ENCODE measurements around the gene NFIC. TPM values are rescaled to one million over a fixed set of nuclear protein-coding genes. Genes with fewer than 3 reads are reported as not detected.
"Not testable (repeated sequence)": the region's sequence is repeated elsewhere in the genome, so short reads cannot be mapped to it uniquely, and the experiment has no call there.

NFIC gene
- total RNA-seq, 1 donor from 2014 or later: 178 TPM

GRCh38 chr19:3433805-3434540 is 67.6 kb downstream of the NFIC start:
- intact Hi-C loops (cut with DNase I): no loop called here
- DNase-seq (ENCODE audit: low spot score) (no peak), ATAC-seq (no peak)

DNA sequence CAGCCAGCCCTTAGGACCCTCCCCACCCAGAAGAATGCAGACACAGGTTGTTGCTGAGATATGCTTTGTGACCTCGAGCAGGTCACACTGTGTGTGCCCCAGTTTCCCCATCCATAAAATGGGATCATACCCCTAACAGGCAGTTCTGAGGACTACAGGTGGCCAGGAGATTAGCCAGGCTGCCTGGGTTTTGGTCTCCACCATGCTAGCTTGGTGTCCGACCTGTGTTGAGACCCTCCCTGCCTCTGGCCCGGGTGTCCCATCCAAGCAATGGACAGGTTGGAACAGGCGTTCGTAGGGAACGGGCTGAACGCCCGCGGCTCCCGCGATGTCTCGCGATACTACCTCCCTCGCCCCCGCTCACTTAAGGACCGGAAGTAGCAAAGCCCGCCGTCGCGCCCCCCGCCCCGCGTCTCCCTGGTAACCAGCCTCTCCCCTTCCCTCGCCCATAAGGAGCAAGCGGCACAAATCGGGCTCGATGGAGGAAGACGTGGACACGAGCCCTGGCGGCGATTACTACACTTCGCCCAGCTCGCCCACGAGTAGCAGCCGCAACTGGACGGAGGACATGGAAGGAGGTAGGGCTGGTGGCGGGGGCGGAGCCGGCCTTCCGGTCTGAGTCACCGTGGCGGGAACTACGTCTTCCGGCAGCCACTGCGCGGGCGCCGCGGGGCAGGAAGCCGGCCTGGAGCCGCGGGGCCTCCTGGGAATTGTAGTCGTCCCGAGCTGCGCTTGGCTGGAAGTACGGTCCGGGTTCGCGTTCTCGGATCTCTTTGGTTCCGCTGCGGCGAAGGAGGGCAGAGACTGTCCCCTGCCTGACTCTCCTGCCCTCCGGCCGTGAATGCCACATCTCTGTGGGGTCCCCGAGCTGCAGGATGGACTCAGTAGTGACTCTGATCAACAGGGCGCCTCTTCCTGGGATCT is 68.5 kb downstream of the NFIC start:
- DNase-seq (ENCODE audit: low spot score) (peak; percentile 98), ATAC-seq (peak; percentile 97)
- intact Hi-C loops (cut with DNase I): no loop called here

DNA sequence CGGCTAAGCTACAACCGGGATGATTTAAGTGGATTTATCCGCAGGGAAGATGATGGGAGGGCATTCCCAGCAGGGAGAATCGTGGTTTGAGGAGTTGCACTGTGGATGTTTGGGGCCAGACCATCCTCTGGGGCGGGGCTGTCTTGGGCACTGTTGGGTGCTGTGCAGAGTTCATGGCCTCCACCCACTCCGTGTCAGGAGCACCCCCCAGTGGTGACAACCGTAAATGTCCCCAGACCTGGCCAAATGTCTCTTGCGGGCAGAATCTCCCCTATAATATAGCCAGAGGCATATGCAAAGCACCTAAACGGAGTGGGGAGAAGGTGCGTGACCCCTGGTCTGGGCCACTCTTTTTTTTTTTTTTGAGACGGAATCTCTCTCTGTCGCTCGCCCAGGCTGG is 73.7 kb downstream of the NFIC start:
- no peak for ATAC-seq
- intact Hi-C loops (cut with DNase I): no loop called here
- DNase-seq (ENCODE audit: low spot score): no peak

DNA sequence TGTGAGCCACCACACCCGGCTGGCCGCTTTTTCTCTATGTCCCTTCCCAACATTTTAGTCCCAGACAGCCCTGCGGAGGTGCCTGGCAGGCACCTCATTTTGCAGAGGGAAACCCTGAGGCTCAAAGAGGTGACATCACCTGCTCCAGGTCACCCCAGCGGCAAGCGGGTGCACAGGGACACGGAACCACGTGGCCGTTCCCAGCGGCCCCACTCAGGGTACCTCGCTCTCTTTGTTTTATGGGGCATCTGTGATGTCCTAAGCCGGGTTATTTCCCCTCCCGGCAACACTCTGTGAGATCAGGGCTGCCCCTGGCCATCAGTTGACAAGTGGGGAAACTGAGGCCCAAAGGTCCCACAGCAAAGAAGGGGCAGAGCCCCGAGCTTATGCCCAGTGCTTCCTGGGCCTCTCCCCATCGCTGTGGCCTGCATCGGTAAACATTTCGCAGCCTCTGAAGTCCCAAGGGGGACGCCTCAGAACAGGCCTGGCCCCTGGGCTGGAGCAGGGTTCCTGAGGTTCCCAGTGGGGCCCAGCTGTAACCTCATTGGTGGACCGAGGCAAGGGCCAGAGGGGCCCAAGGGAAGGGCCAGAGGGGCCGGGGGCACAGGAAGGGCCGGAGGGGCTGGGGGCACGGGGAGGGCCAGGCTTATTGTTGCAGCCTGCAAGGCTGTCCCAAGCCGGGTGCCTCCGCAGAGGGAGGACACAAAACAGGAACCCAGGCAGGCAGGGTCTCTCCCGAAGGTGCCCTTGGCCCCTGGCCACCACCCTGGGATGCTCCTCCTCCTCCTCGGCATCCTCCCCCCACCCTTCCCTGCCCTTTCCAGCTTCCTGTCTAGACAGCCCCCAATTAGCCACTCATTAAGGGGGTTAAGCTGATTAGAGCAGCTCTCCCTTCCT is 75.0 kb downstream of the NFIC start:
- DNase-seq (ENCODE audit: low spot score) (no peak), ATAC-seq (no peak)
- intact Hi-C loops (cut with DNase I): no loop called here

- no peak for ATAC-seq
- DNase-seq (ENCODE audit: low spot score): no peak
- intact Hi-C loops (cut with DNase I): no loop called here
Measured at GRCh38 chr19:3441986-3442329, 75.6 kb downstream of the NFIC start.

DNA sequence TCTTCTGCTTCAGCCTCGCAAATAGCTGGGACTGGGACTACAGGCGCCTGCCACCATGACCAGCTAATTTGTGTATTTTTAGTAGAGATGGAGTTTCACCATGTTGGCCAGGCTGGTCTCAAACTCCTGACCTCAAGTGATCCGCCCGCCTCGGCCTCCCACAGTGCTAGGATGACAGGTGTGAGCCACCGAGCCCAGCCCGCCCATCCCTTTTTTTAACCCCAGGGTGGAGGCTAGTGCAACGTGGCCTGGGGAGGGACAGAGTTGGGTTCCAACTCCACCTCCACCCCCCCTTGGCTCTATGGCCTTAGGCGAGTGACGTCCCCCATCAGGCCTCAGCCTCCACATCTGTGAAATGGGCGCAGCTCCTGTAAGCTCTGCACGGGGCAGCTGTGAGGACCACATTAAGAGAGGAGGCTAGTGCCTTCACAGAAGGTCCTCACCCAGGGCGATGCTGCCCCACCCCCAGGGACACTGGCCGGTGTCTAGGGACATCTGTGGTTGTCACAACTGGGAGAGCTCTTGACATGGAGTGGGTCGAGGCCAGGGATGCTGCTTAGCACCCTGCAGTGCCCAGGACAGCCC is 76.2 kb downstream of the NFIC start:
- no peak for DNase-seq (ENCODE audit: low spot score)
- intact Hi-C loops (cut with DNase I): no loop called here
- ATAC-seq: no peak

DNA sequence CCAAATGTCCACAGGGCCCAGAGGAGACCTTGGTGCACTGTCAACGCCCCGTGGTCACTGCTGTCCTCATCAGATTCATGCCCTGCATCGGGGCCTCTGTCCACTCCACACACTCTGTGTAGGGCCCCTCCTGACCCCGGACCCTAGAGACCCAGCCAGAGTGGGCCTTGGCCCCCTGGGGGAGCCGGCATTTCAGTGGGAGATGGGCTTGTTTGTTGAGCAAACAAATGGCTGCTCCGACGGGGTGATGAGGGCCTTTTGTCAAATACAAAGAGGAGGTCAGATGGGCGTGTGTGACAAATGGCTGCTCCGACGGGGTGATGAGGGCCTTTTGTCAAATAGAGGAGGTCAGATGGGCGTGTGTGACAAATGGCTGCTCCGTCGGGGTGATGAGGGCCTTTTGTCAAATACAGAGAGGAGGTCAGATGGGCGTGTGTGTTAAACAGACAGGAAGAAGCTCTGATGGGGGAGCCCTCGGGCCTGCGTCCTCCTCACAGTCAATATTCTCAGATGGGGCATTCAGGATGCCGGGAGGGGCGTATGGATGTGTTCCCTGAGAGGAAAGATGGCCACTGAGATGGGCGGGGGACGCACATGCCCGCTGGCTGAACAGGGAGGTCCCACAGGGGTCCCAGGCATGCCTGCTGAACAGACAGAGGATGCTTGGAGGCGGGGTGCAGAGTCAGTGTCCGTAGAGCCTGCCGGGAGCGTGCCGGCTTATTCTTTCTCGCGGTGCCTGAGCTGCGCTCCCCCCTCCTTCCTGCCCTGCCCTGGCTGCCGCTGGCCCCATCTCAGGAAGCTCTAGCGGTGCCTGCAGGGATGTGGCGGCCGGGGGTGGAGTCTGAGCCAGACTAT is 77.7 kb downstream of the NFIC start:
- DNase-seq (ENCODE audit: low spot score) (no peak), ATAC-seq (peak; percentile 70)
- intact Hi-C loops (cut with DNase I): no loop called here

GRCh38 chr19:3444695-3445234 is 78.4 kb downstream of the NFIC start:
- intact Hi-C loops (cut with DNase I): no loop called here
- DNase-seq (ENCODE audit: low spot score) (no peak), ATAC-seq (no peak)

GRCh38 chr19:3446657-3447056 is 80.3 kb downstream of the NFIC start:
- DNase-seq (ENCODE audit: low spot score); ATAC-seq; intact Hi-C loops (cut with DNase I): not testable (repeated sequence)

DNA sequence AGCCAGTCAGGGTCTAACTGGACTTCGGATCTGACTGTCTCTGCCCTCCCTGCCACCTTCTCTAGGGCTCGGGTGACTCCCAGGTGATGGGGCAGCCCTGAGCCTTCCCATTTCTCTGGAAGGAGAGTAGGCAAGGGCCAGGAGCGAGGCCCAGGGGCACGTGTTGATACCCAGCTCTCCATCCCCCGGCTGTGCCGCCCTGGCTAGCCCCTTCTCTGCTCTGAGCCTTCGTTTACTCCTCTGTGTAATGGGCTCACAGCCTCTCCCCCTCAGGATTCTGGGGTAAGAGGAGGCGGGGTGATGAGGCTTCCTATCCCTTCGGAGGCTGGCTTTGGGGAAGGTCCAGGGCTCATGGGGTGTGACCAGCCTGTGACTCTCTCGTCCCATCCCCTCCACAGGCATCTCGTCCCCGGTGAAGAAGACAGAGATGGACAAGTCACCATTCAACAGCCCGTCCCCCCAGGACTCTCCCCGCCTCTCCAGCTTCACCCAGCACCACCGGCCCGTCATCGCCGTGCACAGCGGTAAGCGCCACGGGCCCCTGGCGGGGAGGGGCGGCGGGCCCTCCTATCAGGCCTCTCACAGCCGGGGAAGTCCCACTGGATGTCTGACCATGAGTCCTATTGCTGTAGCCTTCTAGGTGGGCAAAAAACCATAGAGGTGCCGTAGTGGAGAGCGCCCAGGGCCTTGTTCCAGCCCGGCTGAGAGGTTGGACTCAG is 82.4 kb downstream of the NFIC start:
- DNase-seq (ENCODE audit: low spot score) (no peak), ATAC-seq (no peak)
- intact Hi-C loops (cut with DNase I): no loop called here

DNA sequence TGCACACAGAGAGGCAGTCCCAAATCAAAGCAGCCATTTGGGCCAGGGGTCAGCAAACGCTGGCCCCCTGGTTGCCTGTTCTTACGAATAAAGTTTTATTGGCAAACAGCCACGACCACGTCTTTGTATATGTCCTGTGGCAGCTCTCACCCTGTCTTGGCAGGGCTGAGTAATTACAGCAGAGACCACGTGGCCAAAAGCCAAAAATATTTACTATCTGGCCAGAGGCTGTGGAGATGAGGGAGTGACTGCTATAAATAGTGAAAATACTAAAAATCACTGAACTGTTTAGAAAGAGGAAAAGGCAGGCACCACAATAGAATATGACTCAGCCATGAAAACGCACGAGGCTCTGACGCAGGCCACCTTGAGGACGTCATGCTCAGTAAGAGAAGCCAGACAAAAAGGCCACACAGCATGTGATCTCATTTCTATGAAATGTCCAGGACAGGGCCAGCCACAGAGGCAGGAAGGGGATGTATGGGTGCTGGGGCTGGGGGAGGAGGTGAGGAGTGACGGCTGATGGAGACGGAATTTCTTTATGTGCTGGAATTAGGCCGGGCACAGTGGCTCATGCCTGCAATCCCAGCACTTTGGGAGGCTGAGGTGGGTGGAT is 84.5 kb downstream of the NFIC start:
- DNase-seq (ENCODE audit: low spot score) (no peak), ATAC-seq (peak; percentile 78)
- intact Hi-C loops (cut with DNase I): no loop called here

DNA sequence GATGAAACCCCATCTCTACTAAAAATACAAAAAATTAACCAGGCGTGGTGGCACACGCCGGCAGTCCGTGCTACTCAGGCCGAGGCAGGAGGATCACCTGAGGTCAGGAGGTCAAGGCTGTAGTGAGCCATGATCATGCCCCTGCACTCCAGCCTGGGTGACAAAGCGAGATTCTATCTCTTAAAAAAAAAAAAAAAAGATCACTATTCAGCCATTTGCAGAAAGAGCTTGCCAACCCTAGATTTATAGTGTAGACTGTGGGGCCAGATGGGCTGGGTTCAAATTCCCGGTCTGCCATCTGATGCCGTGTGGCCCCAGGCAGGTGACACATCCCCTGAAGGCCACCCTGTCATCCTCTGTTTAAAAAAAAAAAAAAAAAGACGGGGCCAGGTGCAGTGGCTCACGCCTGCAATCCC is 85.1 kb downstream of the NFIC start:
- ATAC-seq: no peak
- intact Hi-C loops (cut with DNase I): no loop called here
- DNase-seq (ENCODE audit: low spot score): no peak

DNA sequence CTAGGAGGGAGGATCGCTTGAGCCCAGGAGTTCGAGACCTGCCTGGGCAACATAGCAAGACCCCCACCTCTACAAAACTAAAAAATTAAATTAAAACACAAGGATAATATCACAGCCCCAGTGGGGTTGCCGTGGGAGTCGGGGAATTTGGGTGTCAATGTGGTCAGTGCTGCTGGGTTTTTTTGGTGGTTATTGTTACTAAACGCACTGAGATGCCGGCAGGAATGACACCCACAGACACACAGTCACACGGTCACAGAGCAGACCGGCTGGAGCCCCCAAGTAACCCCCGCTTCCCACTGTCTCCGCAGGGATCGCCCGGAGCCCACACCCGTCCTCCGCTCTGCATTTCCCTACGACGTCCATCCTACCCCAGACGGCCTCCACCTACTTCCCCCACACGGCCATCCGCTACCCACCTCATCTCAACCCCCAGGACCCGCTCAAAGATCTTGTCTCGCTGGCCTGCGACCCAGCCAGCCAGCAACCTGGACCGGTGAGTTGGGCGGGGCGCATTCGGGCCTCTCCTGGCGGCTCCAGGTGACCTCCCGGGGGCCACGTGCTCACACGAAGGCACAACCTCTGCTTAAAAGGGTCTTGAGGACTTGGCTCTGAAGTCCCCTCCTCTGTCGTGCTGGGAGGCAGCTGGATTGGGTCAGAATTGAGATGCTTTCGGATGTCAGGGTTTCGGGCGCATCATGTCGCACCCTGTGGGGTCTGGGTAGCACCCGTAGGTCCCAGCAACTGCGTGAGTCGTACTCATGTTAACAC is 86.0 kb downstream of the NFIC start:
- DNase-seq (ENCODE audit: low spot score) (no peak), ATAC-seq (no peak)
- intact Hi-C loops (cut with DNase I): no loop called here

DNA sequence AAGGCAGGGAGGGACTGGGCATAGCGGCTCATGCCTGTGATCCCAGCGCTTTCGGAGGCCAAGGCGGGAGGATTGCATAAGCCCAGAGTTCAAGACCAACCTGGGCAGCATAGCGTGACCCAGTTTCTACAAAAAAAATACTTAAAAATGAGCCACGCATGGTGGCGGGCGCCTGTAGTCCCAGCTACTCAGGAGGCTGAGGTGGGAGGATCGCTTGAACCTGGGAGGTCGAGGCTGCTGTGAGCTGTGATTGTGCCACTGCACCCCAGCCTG is 86.5 kb downstream of the NFIC start:
- DNase-seq (ENCODE audit: low spot score); intact Hi-C loops (cut with DNase I); ATAC-seq: not testable (repeated sequence)

DNA sequence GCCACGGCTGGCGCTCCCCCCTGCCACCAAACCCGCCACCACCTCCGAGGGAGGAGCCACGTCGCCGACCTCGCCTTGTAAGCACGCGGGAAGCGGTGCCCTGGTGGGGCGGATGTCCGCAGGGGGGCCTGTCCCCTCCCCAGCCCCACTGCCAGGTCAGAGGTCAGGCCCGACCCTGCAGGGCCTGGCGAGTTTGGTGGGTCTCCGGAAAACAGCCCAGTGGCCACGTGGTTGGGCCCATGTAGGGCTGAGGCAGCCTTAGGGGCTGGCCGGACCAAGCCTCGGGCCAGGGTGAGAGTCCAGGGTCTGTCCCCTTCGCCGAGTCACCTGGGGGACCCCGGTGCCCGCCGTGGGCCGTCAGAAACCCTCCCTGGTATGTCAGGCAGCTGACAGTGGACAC is 87.5 kb downstream of the NFIC start:
- intact Hi-C loops (cut with DNase I): no loop called here
- no peak for DNase-seq (ENCODE audit: low spot score)

GRCh38 chr19:3454656-3455392 is 88.4 kb downstream of the NFIC start:
- ATAC-seq (no peak), DNase-seq (ENCODE audit: low spot score) (no peak)
- intact Hi-C loops (cut with DNase I): no loop called here

More for the DNA sequence above, 87.5 kb downstream of the NFIC start:
- ATAC-seq: no peak
